ENCODE results near the gene MTUS2.

The MTUS2 gene

DNA sequence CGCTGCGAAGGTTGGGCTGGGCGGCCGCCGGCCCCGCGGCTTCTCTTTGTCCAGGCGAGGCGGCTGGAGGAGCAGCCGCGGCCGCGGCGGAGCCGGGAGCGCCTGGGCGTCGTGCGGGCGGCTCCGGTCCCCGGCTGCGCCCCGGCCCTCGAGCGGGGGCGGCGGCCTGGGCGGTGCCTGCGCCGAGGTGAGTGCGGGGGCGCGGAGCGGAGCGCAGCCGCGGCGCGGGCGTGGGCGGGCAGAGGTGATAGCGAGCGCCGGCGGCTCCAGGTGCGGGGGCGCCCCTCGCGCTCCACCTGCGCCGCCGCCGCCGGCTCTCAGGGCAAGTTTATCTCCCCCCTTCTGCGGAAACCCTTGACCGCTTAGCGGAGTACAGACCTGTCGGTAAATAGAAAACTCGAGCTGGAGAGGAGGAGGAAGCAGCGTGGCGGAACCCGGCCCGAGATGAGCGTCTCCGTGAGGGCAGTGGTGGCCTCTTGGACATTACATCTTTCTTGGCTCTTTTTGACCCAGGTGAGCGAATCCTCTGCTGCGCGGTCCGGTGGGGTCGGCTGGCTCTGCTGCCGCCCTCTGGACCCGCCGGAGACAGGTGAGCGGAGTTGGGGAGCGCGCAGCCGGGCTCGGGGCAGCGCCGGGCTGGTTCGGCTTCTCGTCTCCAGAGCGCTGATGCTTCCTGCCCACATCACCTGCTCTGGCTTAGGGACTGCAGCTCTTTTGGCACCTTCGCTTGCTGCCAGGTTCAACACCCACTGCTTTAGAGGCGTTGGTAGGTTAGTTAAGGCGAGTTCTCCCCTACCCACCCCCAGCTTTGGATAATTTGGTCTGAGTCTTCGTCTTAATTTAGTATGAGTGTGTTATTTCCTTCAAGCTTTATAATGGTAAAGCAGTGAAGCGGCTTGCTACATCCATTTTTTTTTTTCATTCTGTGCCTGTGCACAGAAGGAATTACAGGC is at the start of gene MTUS2:
MTUS2 (plus strand) TSS at position 241 of the 953 bp plus-strand sequence.
- in situ Hi-C loops (cut with HindIII; ENCODE audit: low sequenced_read_pairs) = loop anchor here (25.0 kb wide), 1 partner anchor 542 kb away; no protein-coding TSS in a partner anchor

DNA sequence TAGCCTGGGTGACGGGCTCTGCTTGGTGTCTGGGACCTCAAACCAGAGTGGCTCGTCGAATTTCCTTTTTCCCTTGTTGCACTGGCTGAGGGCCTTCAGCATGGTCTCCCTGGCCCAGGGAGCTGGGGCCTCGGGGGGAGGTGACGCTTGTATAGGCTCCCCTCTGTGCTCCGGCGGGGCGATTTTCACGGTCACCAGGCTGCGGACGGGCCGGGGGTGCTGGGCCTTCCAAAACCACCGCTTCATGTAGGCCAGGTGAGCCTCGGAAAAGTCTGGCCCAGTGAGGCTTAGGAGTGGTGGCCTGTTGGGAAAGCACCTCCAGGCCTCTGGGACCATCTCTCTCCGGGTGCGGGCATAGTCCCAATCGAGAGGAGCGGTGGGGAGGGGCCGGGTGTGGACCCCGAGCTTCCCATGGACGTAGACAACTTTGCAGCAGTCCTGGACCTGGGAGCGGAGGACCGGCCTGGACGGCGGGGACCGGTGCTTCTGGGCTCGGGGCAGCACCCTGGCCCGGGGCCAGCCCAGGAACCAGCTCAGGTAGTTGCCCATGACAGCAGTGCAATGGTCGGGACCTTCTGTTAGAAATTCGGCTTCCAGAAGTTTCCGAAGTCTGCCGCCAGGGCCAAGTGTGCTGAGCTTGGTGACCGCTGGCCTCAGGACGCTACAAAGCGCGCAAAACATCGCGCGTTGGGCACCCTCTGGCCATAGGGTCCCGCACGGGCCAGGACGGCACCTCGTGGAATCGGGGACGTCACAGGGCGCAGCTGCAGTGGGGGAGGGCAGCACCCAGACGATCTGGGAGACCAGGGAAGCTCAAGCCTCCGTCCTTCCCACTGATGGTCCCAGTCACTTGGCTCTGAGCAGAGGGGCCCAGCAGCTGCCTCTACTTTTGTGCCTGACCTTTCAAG is 41.6 kb upstream of the MTUS2 start:
- in situ Hi-C loops (cut with HindIII; ENCODE audit: low sequenced_read_pairs) = no loop called here

DNA sequence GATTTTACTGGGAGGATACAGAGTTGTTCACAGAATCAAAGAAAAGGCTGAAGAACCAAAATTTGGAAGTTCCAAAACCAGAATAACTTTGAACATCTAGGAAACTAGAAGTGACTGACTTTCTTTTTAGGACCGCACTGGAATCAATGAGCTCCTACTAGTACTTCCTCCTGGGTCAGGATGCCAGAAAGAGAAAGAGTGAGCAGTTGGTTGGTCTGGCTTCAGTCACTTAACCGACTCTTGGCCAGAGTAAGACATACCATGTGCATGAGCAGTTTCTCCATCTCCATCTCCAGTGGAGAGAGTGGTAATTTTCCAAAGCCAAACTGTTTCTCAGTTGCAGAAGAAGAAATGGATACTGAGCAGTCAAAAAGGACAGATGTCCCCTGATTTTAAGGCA is 27.1 kb upstream of the MTUS2 start:
- in situ Hi-C loops (cut with HindIII; ENCODE audit: low sequenced_read_pairs) = no loop called here

DNA sequence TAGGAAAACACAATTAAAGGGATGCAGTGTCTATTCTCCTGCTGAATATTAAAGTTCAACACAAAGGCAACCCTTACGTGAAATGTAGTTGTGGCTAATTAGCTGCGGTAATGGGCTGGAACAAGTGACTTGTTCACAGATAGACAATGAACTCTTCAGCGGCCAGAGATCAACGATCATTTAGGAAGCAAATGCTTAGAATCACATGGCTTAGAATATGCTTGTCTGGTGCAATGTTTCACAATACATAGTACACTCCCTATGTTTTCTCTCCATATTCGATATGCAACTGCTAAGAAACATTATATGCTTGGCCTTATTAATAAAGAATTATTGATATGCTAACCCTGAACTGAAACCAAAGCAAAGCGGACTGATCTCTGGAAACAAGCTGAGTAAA is 25.7 kb upstream of the MTUS2 start:
- in situ Hi-C loops (cut with HindIII; ENCODE audit: low sequenced_read_pairs) = no loop called here

DNA sequence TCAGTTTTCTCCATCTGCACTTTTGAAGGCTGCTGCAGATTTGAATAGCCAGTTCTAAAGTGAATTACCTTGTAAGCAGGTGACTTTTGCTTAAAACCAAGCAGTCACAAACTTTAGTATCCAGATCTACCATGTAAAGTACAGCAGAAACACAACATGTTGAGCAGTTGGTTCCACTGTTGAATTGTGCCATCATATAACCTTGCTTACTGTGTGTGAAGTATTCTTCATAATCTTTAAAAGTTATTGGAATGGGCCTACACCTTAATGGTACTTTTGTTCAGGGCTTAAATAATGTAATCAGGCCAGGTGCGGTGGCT is 23.2 kb upstream of the MTUS2 start:
- in situ Hi-C loops (cut with HindIII; ENCODE audit: low sequenced_read_pairs) = no loop called here

DNA sequence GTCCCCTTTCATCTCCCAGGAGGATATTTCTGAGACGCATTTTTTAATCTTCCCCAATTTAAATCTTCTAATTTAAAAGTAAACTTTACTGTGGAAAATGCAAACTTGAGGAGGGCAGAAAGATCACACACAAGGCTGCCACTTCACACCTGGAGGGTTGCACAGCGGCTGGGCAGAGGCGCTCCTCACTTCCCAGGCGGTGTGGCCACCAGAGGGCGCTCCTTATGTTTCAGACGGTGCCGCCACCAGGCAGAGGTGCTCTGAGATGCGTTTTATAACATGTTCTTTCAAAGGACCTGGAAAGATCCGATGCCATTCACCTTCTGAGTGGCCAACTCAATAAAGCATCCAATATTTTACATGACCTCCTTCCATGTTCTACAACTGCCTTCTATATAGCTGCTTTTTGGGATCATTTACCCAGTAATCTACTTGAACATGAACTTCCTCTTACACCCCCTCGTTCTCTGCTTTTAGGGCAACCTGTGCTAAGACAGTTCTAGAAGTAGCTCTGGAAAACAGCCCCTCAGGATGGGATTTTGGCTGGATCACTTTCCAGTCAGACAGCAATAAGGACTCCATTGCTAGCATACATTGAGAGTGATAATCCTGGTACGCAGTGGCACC is 14.8 kb upstream of the MTUS2 start:
- in situ Hi-C loops (cut with HindIII; ENCODE audit: low sequenced_read_pairs) = loop anchor here (25.0 kb wide), 1 partner anchor 557 kb away; no protein-coding TSS in a partner anchor

DNA sequence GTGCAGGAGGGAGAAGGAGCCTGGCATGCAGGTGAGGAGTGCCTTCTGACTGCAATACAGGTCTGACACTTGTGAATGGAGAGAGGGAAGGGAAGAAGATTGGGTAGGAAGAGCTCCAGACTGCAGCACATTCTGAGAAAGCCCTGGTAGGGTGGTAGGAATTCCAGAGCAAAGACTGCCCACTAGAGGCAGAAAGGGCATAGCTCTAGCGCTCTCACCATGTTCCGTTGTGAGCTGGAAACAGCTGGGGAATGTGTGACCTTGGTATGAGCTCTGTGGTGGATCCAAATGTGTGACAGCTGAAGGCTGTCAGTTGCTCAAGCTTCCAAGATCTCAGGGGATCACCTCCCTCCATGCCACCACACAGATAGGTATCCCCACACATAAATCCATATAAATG is 2.9 kb upstream of the MTUS2 start:
- in situ Hi-C loops (cut with HindIII; ENCODE audit: low sequenced_read_pairs) = loop anchor here (25.0 kb wide), 1 partner anchor 545 kb away; no protein-coding TSS in a partner anchor

DNA sequence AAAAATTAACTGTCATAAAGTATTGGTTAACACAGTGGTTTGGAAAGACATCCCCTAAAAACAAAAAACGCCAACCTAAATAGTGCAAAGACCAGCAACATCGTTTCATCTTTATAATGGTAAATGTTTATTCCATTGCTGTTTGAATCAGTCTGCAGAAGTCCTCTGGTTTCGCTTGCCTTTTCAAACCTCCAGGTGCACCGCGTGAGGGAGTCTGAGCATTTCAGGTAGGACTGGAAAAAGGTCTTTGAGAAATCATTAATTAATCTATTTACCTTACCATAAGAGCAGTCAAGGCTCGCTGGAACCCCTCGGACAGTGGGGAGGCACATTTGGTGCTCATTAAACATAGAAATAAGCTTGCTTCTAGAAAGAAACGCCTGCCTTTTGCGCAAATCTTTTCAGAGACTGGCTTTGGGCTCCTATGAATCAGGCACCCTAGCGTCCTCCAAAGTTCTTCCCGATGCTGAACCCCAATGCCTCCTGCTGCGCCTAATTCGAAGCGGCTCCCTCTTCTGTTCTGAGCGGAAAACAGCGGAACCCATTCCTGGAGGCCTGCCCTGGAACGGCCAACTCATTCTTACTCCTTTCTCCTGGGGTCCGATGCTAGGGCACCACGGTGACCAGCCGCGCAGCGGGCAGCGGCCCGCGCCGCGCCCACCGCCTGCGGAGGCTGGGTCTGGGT is 951 bp upstream of the MTUS2 start:
- in situ Hi-C loops (cut with HindIII; ENCODE audit: low sequenced_read_pairs) = loop anchor here (25.0 kb wide), 1 partner anchor 543 kb away; no protein-coding TSS in a partner anchor

DNA sequence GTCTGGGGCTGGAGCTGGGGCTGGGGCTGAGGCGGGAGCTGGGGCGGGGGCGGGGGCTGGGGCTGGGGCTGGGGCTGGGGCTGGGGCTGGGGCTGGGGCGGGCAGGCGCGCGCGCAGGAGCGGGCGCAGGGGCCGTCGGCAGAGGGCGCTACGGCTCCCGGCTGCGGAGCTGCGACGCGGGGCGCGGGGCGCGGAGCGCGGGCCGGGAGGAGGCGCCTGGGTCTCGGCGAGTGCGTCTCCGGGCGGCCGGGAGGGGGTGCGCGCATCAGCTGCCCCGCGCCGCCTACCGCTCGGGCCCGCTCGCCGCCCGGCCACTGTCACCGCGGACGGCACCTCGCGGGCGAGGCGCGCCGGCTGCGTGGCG is 422 bp upstream of the MTUS2 start:
- in situ Hi-C loops (cut with HindIII; ENCODE audit: low sequenced_read_pairs) = loop anchor here (25.0 kb wide), 1 partner anchor 543 kb away; no protein-coding TSS in a partner anchor

DNA sequence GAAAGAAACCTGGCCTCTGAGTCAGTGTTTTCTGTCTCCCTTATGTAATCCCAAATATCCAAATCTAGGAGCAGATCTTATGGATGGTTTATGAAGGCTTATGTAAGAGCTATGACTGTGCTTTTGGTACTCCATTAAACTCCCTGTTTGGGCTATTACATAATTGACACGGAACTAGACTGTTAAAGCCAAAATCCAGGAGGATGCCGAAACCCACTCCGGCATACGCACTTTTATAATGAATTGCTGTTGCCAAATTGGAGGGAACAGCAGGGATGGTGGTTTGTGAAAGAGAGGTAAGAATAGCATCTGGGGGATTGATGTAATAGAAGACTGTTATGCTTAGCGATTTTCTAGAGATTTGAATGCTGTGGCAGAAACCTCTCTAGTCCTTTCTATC is 2.0 kb downstream of the MTUS2 start:
- in situ Hi-C loops (cut with HindIII; ENCODE audit: low sequenced_read_pairs) = loop anchor here (25.0 kb wide), 1 partner anchor 540 kb away; no protein-coding TSS in a partner anchor

DNA sequence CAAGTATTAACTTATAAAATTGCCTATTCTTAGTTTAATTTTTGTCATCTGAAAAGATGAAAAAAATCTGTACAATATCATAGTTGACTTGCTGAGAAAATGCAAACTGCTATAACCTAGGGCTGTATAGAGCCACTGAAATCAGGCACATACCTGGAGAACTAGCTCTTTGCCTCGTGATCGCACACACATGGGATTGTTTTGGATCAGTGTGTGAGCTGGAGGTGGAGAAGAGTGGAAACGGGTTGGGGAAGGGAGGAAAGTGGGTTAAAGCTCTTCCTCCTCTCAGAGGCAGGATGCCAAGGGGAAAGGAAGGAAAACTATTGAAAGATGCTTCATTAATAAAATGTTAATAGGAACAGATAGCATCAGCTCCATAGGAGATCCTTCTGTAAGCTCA is 2.7 kb downstream of the MTUS2 start:
- in situ Hi-C loops (cut with HindIII; ENCODE audit: low sequenced_read_pairs) = loop anchor here (25.0 kb wide), 1 partner anchor 540 kb away; no protein-coding TSS in a partner anchor

DNA sequence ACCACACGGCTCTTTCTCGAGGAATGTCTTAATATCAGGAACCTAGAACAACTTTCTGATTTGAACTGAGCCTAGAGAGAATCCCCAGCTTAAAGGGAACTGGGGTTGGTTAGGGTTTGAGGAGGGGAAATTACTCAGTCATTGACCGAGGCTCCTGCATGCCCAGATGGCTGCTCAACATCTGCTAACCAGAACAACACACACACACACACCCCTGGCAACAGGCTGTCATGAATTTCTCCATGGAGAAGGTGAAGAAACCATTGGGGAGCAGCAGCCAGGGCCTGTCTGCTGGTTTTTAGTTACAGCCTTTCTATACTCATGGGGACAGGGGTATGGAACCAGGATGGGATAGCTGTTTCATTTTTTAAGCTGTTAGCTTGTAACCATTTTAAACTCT is 5.2 kb downstream of the MTUS2 start:
- in situ Hi-C loops (cut with HindIII; ENCODE audit: low sequenced_read_pairs) = no loop called here

DNA sequence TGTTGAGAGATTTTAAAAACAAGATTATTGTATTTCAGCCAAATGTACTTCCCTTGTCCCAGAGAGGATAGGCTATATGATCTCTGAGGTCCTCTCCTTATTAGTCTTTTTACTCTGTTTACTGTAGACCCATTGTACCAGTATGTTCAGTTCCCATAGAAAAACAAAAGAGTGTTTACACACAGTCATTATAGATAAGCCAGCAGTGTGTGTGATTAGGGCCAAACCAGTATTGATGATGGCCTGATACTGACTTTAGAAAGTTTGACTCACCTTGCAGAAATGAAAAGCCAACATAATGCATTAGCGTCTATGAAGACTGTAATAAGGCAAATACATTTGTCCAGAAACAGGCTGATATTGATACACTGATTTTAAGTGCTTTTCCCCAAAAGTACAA is 6.2 kb downstream of the MTUS2 start:
- in situ Hi-C loops (cut with HindIII; ENCODE audit: low sequenced_read_pairs) = no loop called here

DNA sequence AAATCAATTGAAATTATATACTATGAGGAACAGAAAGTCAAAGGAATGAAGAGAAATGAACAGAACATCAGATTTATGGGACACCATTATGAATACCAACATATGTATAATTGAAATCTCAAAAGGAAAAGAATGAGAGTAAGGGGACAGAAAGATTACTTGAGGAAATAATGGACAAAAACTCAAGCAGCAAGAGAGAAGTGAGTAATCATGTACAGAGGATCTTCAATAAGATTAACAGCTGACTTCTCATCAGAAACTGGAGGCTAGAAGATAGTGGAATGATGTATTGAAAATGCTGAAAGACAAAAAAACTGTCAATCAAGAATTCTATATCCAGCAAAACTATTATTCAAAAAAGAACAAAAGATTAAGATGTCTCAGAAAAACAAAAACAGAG is 10.4 kb downstream of the MTUS2 start:
- in situ Hi-C loops (cut with HindIII; ENCODE audit: low sequenced_read_pairs) = no loop called here

DNA sequence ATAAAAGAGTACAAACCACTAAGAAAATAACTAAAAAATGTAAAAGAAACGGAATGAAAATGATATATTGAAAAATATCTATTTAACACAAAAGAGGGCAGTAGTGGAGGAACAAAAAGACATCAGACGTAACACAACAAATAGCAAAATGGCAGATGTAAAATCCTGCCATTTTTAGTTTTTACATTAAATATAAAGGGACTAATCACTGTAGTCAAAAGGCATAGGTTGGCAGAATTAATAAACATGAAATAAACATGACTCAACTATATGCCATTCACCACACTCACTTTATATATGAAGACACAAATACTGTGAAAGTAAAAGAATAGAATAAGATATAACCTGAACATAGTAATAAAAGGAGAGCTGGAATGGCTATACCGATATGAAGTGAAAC is 11.0 kb downstream of the MTUS2 start:
- in situ Hi-C loops (cut with HindIII; ENCODE audit: low sequenced_read_pairs) = no loop called here

DNA sequence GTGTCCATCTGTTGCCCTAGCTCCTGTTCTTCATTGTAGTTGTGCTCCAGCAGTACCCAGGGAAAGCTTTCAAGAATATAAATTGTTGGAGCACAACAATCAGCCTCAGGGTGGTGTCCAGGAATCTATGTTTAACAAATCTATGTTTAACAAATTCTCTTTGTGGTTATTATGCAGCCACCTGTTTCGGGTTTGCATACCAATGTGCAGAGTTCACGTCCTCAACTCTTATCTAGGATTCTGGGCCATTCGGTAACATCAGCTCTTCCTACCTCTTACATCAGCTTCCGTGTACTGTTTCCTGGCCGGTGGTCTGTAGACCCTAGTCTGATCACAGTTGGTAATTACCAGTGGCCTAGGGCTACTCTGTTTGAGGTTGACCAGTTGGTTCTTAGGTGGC is 17.0 kb downstream of the MTUS2 start:
- in situ Hi-C loops (cut with HindIII; ENCODE audit: low sequenced_read_pairs) = no loop called here

DNA sequence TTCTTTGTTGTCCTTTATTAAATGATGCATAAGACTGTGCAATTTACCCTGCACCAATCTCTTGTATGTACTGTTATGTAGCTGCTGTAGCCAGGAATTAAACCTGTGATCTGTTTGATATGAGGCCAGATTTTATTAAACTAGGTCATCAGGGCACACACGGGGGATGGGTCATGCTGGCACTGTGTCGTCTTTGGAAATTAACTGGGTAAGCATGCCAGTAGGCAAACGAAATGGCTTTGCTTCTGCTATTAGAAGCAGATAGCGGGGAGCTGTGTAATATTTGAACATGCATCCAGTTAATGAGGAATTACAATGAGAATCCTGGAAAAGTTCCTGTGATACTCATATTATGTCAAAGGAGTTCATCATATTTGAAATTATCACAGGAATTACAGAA is 23.5 kb downstream of the MTUS2 start:
- in situ Hi-C loops (cut with HindIII; ENCODE audit: low sequenced_read_pairs) = no loop called here

DNA sequence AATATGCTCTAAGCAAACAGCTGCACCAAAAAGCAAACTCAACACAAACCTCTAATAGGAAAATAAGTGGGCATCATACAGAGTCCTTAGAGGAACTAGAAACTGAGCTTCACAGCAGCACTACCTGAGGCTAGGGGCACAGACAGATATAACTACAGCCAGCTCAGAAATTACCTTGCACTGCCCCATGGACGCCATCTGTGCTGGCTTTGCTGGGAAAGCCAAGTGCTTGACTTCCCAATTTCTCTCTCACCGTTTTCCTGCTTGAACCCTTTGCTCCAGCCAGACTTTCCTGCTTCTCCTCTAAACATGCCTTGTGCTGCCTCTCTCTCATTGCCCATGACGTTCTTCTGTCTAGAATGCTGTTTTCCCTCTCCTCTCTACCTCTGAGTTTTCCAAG is 29.3 kb downstream of the MTUS2 start:
- in situ Hi-C loops (cut with HindIII; ENCODE audit: low sequenced_read_pairs) = no loop called here

DNA sequence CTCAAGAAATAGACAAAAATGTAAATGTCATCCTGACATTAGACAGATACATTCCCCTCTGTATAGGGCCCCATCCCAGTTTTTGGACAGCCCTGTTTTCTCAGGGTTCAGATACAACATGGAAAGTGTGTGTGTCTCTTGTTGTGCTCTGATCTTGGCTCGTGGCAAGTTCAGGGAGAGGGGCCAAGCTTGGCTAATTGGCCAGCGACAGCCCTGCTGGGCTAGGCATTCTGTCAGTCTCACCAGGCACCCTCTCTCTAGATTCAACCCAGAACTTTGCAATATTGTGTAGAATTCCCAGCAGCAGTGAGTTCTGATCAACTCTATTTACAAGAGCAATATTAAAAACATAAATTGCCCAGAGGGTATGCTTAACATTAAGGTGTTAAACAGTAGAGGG is 30.1 kb downstream of the MTUS2 start:
- in situ Hi-C loops (cut with HindIII; ENCODE audit: low sequenced_read_pairs) = no loop called here

DNA sequence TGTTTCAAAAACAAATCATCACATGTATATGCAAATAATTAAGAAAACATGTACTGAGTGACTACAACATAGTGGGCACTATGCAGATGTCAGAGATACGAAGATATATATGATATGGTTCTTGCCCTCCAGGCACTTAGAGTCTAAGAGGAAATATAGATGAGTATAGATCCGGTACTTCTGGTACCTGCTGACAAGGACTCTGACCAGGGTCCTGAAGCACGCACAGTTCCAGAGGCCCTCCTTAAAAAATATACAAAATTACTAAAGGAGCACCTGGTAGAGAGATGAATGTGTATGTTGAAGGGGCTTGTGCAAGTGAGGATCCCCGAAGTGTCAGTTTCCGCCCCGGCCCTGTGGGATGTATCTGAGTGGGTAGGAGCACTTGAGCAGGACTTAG is 31.3 kb downstream of the MTUS2 start:
- in situ Hi-C loops (cut with HindIII; ENCODE audit: low sequenced_read_pairs) = no loop called here

Measured in endothelial cell of hepatic sinusoid (primary cell).